ENCODE results near the gene CTNNA1. TPM values are rescaled to one million over a fixed set of nuclear protein-coding genes. Genes with fewer than 3 reads are reported as not detected.

The CTNNA1 gene
- total RNA-seq, 2 donors from 2014 or later, result 247 to 288 TPM

DNA sequence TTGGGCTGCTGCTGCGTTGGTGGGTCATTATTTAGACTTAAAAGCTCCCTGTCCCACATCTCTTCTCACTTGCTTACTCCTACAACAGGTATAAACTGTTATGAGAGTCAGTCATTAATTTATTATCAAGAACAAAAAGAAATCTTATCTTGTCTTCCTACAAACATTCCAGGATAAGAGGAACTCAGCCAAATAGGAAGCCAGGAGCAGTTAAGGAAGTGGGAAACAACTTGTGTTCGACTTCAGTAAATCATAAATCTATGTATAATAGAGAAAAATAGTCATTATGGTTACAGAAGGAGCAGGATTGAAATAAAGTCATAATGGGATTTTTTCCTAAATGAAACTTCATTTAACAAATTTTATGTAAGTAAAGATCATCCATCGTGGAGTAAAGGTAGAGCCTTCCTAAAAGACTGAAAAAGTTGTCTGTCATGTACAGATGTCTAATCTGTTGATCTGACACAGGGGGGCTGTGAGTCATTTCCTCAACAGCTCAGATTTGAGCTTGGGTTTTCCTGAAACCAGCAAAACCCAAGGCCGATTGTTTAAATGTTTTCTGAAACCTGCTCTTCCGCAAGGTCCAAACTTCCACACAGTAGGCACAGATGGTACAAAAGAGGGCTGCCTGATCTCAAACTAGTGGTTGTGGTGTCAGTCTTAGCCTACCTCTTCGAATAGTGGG, 147.2 kb downstream of the CTNNA1 start:
- Histone ChIP-seq H3K27ac (peak overlapping the region in 1 of 2 donors; percentile 4), H3K4me1 (peaks cover 0 to 4% of the 10 kb centered on the region in 2 donors), H3K9me3 (no peaks in the 10 kb centered on the region), H3K27me3 (no peaks in the 10 kb centered on the region), H3K4me3 (no peak overlapping the region), H3K36me3 (peaks cover 29% of the 10 kb centered on the region)
- no peak for DNase-seq (ENCODE audit: low spot score)
- TF ChIP-seq, protein P1, sequence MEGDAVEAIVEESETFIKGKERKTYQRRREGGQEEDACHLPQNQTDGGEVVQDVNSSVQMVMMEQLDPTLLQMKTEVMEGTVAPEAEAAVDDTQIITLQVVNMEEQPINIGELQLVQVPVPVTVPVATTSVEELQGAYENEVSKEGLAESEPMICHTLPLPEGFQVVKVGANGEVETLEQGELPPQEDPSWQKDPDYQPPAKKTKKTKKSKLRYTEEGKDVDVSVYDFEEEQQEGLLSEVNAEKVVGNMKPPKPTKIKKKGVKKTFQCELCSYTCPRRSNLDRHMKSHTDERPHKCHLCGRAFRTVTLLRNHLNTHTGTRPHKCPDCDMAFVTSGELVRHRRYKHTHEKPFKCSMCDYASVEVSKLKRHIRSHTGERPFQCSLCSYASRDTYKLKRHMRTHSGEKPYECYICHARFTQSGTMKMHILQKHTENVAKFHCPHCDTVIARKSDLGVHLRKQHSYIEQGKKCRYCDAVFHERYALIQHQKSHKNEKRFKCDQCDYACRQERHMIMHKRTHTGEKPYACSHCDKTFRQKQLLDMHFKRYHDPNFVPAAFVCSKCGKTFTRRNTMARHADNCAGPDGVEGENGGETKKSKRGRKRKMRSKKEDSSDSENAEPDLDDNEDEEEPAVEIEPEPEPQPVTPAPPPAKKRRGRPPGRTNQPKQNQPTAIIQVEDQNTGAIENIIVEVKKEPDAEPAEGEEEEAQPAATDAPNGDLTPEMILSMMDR (IDR thresholded peaks at IDR 0.05), result no peak

DNA sequence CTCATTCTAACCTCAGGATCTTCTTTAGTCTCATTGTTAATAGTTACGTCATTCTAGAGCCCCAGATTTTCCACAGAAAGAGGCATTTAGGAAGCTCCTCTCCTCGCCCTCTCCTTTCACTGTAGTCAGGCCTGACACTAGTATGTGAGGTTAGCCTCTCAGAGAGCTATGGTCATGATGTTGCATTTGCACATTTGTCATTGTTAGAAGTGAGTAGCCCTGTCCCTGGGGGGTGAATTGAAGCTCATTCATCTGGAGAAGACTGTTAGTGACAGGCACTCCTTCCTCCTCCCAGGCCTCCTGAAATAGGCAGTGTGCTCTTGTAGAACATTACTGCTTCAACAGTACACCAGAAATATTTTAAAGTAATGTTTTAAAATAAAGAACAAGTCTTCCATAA, 148.5 kb downstream of the CTNNA1 start:
- Histone ChIP-seq H3K36me3 (peaks cover 40% of the 10 kb centered on the region), H3K4me1 (peaks cover 0 to 4% of the 10 kb centered on the region in 2 donors)

DNA sequence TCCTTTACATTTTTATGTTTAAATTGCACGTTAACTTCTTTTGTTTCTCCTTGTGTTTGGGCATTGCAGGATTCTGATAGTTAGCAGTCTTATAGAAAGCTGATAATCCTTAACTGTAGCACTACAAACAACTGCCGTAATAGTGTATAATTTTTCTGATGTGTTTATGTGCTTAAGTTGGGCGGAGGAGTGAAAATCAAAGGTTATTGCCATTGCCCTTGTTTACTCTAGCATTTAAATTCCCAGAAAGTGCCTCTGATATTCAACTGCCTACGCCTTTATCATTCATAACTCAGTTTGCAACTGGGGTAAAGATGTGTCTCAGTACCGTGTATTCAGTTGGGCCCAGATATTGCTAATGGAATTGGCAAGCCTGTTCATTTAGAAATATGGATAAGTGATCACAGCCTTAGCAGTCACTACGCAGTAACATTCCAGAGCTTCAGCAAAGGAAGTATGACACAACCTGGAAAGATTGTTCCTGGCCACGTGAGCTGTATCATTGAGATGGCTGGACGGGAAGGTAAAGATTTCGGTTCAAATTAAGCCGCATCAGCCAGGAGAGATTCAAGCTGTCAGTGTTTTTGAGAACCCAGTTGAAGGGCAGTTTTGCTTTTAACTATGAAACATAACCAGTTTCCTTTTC, 150.0 kb downstream of the CTNNA1 start:
- peaks cover 0 to 4% of the 10 kb centered on the region in 2 donors for H3K4me1 ChIP-seq
- no peaks in the 10 kb centered on the region for H3K27me3 ChIP-seq
- DNase-seq (ENCODE audit: low spot score), result no peak
- H3K36me3 ChIP-seq, result peaks cover 53% of the 10 kb centered on the region
- no peak overlapping the region for H3K4me3 ChIP-seq
- H3K27ac ChIP-seq, result peak overlapping the region; percentile 3 to 41
- TF ChIP-seq, protein P1 (IDR thresholded peaks at IDR 0.05), result no peak
- H3K9me3 ChIP-seq, result no peaks in the 10 kb centered on the region

More for the DNA sequence above, 148.5 kb downstream of the CTNNA1 start:
- Histone ChIP-seq H3K27ac (no peak overlapping the region), H3K27me3 (no peaks in the 10 kb centered on the region), H3K9me3 (no peaks in the 10 kb centered on the region), H3K4me3 (no peak overlapping the region)
- DNase-seq (ENCODE audit: low spot score), result no peak
- TF ChIP-seq, protein P1 (IDR thresholded peaks at IDR 0.05), result no peak

DNA sequence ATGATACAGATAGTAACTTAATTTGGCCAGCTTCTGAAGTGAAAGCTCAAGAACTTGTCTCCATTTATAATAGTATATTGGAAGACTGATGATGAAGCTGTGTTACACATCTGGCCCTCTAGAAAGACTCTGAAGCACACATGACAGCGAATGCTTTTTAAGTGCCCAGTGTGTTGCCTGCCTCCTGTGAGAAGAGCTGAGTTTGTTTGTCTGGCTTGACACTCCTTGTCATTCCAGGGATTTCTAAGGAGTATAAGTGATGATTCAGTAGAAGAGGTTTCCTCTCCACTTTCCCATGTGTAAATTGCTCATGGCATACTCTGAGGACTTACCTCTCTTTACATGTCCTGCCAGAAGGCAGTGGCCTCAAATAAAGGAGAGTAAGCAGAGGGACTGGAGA, 152.3 kb downstream of the CTNNA1 start:
- H3K4me1 ChIP-seq, result no peaks in the 10 kb centered on the region
- TF ChIP-seq, protein P1 (IDR thresholded peaks at IDR 0.05), result no peak
- H3K36me3 ChIP-seq, result peaks cover 61% of the 10 kb centered on the region
- H3K27ac ChIP-seq, result no peak overlapping the region
- H3K4me3 ChIP-seq, result no peak overlapping the region
- H3K27me3 ChIP-seq, result no peaks in the 10 kb centered on the region
- H3K9me3 ChIP-seq, result no peaks in the 10 kb centered on the region
- no peak for DNase-seq (ENCODE audit: low spot score)

DNA sequence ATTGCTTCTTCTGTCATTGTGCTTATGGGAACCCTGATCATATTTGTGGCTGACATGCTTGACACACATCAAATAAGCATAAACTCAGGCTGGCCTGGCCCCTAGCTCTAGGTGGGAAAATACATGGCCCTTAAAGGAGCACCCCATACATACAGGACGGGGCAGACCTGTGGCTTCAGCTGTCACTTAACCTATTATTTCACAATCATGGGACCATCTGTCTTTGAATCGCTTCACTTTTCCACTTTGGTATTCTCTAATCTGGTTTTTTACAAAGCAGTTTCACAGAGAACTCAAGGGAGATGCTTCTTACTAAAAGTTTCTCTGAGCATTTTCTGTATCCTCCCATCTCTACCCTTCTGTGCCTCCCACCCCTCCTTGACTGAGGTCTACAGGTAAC, 156.5 kb downstream of the CTNNA1 start:
- no peaks in the 10 kb centered on the region for H3K27me3 ChIP-seq
- TF ChIP-seq, protein P1 (IDR thresholded peaks at IDR 0.05), result no peak
- peaks cover 39% of the 10 kb centered on the region for H3K36me3 ChIP-seq
- DNase-seq (ENCODE audit: low spot score), result no peak
- no peak overlapping the region for H3K27ac ChIP-seq
- H3K4me1 ChIP-seq, result peaks cover 0 to 14% of the 10 kb centered on the region in 2 donors
- no peaks in the 10 kb centered on the region for H3K9me3 ChIP-seq
- H3K4me3 ChIP-seq, result no peak overlapping the region
